ENCODE measurements around the gene HSD17B13.

DNA sequence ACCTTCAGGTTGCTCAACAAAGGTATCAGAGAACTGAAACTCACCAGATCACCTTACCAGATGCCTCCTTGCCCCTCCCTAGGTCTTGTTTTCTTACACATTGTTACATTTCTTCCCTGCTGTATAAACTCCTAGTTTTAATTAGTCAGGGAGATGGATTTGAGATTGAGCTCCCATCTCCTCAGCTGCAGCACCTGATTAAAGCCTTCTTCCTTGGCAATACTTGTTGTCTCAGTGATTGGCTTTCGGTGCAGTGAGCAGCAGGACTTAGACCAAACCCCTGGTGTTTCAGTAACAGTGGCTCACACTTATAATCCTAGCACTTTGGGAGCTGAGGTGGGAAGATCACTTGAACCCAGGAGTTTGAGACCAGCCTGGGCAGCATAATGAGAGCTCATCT lies 59.8 kb downstream of the HSD17B13 start:
- no peak for TF ChIP-seq NR1H2 (CRISPR knock-in tag; IDR thresholded peaks at IDR 0.05)
- no peak for TF ChIP-seq TEAD4 (CRISPR knock-in tag; IDR thresholded peaks at IDR 0.05)
- TF ChIP-seq CBFB (CRISPR knock-in tag; IDR thresholded peaks at IDR 0.05; ENCODE audit: low read depth) = no peak
- TF ChIP-seq, protein P1, sequence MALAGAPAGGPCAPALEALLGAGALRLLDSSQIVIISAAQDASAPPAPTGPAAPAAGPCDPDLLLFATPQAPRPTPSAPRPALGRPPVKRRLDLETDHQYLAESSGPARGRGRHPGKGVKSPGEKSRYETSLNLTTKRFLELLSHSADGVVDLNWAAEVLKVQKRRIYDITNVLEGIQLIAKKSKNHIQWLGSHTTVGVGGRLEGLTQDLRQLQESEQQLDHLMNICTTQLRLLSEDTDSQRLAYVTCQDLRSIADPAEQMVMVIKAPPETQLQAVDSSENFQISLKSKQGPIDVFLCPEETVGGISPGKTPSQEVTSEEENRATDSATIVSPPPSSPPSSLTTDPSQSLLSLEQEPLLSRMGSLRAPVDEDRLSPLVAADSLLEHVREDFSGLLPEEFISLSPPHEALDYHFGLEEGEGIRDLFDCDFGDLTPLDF (CRISPR knock-in tag; IDR thresholded peaks at IDR 0.05) = no peak
- TF ChIP-seq NR2C2 (CRISPR knock-in tag; IDR thresholded peaks at IDR 0.05) = no peak
- TF ChIP-seq FOXJ3 (CRISPR knock-in tag; IDR thresholded peaks at IDR 0.05; ENCODE audit: borderline replicate concordance) = no peak
- TF ChIP-seq, protein P2, sequence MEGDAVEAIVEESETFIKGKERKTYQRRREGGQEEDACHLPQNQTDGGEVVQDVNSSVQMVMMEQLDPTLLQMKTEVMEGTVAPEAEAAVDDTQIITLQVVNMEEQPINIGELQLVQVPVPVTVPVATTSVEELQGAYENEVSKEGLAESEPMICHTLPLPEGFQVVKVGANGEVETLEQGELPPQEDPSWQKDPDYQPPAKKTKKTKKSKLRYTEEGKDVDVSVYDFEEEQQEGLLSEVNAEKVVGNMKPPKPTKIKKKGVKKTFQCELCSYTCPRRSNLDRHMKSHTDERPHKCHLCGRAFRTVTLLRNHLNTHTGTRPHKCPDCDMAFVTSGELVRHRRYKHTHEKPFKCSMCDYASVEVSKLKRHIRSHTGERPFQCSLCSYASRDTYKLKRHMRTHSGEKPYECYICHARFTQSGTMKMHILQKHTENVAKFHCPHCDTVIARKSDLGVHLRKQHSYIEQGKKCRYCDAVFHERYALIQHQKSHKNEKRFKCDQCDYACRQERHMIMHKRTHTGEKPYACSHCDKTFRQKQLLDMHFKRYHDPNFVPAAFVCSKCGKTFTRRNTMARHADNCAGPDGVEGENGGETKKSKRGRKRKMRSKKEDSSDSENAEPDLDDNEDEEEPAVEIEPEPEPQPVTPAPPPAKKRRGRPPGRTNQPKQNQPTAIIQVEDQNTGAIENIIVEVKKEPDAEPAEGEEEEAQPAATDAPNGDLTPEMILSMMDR (IDR thresholded peaks at IDR 0.05) = no peak
- TF ChIP-seq, protein P3, sequence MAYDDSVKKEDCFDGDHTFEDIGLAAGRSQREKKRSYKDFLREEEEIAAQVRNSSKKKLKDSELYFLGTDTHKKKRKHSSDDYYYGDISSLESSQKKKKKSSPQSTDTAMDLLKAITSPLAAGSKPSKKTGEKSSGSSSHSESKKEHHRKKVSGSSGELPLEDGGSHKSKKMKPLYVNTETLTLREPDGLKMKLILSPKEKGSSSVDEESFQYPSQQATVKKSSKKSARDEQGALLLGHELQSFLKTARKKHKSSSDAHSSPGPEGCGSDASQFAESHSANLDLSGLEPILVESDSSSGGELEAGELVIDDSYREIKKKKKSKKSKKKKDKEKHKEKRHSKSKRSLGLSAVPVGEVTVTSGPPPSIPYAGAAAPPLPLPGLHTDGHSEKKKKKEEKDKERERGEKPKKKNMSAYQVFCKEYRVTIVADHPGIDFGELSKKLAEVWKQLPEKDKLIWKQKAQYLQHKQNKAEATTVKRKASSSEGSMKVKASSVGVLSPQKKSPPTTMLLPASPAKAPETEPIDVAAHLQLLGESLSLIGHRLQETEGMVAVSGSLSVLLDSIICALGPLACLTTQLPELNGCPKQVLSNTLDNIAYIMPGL (CRISPR knock-in tag; IDR thresholded peaks at IDR 0.05) = no peak
- TF ChIP-seq TEAD1 (CRISPR knock-in tag; IDR thresholded peaks at IDR 0.05) = no peak
- TF ChIP-seq CREB1 (CRISPR knock-in tag; IDR thresholded peaks at IDR 0.05) = no peak
- no peak for TF ChIP-seq KAT7 (CRISPR knock-in tag; IDR thresholded peaks at IDR 0.05; ENCODE audit: borderline replicate concordance)
- TF ChIP-seq ESRRA (CRISPR knock-in tag; IDR thresholded peaks at IDR 0.05; ENCODE audit: borderline replicate concordance) = no peak
- TF ChIP-seq SP1 (CRISPR knock-in tag; conservative IDR thresholded peaks at IDR 0.05) = no peak
- TF ChIP-seq, protein P4, sequence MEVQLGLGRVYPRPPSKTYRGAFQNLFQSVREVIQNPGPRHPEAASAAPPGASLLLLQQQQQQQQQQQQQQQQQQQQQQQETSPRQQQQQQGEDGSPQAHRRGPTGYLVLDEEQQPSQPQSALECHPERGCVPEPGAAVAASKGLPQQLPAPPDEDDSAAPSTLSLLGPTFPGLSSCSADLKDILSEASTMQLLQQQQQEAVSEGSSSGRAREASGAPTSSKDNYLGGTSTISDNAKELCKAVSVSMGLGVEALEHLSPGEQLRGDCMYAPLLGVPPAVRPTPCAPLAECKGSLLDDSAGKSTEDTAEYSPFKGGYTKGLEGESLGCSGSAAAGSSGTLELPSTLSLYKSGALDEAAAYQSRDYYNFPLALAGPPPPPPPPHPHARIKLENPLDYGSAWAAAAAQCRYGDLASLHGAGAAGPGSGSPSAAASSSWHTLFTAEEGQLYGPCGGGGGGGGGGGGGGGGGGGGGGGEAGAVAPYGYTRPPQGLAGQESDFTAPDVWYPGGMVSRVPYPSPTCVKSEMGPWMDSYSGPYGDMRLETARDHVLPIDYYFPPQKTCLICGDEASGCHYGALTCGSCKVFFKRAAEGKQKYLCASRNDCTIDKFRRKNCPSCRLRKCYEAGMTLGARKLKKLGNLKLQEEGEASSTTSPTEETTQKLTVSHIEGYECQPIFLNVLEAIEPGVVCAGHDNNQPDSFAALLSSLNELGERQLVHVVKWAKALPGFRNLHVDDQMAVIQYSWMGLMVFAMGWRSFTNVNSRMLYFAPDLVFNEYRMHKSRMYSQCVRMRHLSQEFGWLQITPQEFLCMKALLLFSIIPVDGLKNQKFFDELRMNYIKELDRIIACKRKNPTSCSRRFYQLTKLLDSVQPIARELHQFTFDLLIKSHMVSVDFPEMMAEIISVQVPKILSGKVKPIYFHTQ (CRISPR knock-in tag; IDR thresholded peaks at IDR 0.05) = no peak

All from WTC11 (cell line).